Measurements from ENCODE around the gene SSBP3.

SSBP3 gene

DNA sequence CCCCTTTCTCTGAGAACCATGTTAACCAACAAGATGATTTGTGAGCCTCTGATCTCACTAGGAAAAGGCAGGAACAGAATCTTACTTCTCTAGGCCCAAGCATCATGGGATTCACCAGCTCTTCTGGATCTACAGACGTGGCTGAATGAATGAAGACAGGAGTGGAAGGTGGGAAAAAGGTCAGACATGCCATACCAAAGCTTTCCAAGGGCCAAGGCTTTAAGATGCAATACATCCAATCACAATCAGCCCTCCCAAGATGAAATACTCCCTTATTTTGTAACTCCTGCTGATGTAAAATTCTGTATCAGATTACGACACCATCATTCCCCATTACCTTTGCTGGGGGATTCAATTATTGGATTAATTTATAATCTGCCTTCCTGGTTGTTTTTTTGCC is 80.9 kb downstream of the SSBP3 start:
- Histone ChIP-seq H3K4me3 (replicated peaks; ENCODE audit: insufficient read depth, low read length) (no peak overlapping the region), H3K27ac (replicated peaks) (no peak overlapping the region), H3K27me3 (ENCODE audit: insufficient read depth, poor library complexity, severe bottlenecking) (no peaks in the 10 kb centered on the region)
- no peak for DNase-seq (ENCODE audit: low read depth in 1 of 2, low spot score in 1 of 2)
- TF ChIP-seq, protein P1, sequence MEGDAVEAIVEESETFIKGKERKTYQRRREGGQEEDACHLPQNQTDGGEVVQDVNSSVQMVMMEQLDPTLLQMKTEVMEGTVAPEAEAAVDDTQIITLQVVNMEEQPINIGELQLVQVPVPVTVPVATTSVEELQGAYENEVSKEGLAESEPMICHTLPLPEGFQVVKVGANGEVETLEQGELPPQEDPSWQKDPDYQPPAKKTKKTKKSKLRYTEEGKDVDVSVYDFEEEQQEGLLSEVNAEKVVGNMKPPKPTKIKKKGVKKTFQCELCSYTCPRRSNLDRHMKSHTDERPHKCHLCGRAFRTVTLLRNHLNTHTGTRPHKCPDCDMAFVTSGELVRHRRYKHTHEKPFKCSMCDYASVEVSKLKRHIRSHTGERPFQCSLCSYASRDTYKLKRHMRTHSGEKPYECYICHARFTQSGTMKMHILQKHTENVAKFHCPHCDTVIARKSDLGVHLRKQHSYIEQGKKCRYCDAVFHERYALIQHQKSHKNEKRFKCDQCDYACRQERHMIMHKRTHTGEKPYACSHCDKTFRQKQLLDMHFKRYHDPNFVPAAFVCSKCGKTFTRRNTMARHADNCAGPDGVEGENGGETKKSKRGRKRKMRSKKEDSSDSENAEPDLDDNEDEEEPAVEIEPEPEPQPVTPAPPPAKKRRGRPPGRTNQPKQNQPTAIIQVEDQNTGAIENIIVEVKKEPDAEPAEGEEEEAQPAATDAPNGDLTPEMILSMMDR (IDR thresholded peaks at IDR 0.05; ENCODE audit: insufficient read depth, low read length): no peak
- no peak for TF ChIP-seq POLR2AphosphoS5 (IDR thresholded peaks at IDR 0.05; ENCODE audit: low read depth)
- TF ChIP-seq, protein P2, sequence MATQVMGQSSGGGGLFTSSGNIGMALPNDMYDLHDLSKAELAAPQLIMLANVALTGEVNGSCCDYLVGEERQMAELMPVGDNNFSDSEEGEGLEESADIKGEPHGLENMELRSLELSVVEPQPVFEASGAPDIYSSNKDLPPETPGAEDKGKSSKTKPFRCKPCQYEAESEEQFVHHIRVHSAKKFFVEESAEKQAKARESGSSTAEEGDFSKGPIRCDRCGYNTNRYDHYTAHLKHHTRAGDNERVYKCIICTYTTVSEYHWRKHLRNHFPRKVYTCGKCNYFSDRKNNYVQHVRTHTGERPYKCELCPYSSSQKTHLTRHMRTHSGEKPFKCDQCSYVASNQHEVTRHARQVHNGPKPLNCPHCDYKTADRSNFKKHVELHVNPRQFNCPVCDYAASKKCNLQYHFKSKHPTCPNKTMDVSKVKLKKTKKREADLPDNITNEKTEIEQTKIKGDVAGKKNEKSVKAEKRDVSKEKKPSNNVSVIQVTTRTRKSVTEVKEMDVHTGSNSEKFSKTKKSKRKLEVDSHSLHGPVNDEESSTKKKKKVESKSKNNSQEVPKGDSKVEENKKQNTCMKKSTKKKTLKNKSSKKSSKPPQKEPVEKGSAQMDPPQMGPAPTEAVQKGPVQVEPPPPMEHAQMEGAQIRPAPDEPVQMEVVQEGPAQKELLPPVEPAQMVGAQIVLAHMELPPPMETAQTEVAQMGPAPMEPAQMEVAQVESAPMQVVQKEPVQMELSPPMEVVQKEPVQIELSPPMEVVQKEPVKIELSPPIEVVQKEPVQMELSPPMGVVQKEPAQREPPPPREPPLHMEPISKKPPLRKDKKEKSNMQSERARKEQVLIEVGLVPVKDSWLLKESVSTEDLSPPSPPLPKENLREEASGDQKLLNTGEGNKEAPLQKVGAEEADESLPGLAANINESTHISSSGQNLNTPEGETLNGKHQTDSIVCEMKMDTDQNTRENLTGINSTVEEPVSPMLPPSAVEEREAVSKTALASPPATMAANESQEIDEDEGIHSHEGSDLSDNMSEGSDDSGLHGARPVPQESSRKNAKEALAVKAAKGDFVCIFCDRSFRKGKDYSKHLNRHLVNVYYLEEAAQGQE (IDR thresholded peaks at IDR 0.05; ENCODE audit: insufficient replicate concordance, low read depth): no peak
- no peak for TF ChIP-seq SPI1 (IDR thresholded peaks at IDR 0.05; ENCODE audit: borderline replicate concordance, low read depth)
- TF ChIP-seq GABPA (IDR thresholded peaks at IDR 0.05; ENCODE audit: low read depth): no peak

DNA sequence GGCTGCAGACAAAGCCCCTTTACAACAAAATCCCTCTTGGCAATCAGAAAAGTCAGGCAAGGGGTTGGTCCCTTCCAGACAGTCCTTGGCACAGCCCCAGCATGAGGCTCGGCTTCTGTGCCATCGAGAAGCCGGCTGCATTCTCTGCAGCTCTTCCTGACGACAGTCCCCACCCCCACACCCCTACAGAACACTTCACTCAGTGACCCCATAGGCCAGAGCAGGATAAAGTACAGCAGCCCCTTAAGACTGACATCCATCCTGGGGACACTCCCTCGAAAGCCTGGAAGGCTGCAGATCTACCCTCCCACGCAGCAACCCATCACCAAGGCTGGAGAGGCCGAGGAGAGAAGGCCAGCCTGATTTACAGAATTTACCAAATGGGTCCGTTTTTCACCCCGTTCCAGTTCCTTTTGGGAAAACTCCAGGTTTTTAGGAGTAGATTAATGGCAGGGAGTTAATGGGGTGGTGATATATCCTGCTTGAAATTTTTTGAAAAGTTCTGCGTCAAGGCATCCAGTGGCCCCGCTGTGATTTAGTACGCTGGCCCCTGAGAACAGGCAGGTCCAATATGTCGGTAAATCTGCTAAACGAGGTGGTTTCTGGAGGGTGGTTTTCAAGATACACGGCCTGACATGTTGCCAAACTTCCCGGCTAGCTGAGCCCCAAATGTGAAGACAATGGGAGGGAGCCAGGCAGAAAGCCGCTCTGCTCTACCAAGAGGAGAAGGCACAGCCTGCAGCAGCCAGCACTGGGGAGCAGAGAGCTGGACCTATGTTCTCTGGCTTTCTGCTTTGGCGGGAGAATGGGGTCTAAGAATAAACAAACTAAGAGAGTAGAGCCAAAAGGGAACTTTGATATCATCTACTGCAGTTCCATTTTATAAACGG is 81.7 kb downstream of the SSBP3 start:
- Histone ChIP-seq H3K27ac (replicated peaks) (no peak overlapping the region), H3K4me3 (replicated peaks; ENCODE audit: insufficient read depth, low read length) (no peak overlapping the region), H3K27me3 (ENCODE audit: insufficient read depth, poor library complexity, severe bottlenecking) (no peaks in the 10 kb centered on the region)
- TF ChIP-seq GABPA (IDR thresholded peaks at IDR 0.05; ENCODE audit: low read depth) (no peak), SPI1 (IDR thresholded peaks at IDR 0.05; ENCODE audit: borderline replicate concordance, low read depth) (no peak), POLR2AphosphoS5 (IDR thresholded peaks at IDR 0.05; ENCODE audit: low read depth) (no peak)
- TF ChIP-seq, protein P1 (IDR thresholded peaks at IDR 0.05; ENCODE audit: insufficient read depth, low read length): no peak
- TF ChIP-seq, protein P2 (IDR thresholded peaks at IDR 0.05; ENCODE audit: insufficient replicate concordance, low read depth): no peak
- DNase-seq (ENCODE audit: low read depth in 1 of 2, low spot score in 1 of 2): no peak

DNA sequence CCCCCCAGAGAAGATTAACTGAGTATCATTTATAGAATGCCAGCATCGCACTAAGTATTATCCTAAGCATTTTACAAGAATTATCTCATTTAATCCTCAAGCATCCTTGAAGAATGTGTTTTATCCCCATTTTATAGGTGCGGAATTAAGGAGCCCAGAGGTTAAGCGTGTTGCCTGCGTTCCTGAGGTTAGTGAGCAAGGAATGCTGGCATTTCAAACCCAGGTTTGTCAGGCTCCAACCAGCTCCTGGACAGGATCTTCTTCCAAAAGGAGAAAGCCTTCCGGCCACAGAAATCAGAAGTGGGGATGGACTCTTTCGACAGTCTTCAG is 82.3 kb downstream of the SSBP3 start:
- TF ChIP-seq, protein P2 (IDR thresholded peaks at IDR 0.05; ENCODE audit: insufficient replicate concordance, low read depth): no peak
- TF ChIP-seq, protein P1 (IDR thresholded peaks at IDR 0.05; ENCODE audit: insufficient read depth, low read length): no peak
- TF ChIP-seq GABPA (IDR thresholded peaks at IDR 0.05; ENCODE audit: low read depth) (no peak), SPI1 (IDR thresholded peaks at IDR 0.05; ENCODE audit: borderline replicate concordance, low read depth) (no peak), POLR2AphosphoS5 (IDR thresholded peaks at IDR 0.05; ENCODE audit: low read depth) (no peak)
- Histone ChIP-seq H3K27me3 (ENCODE audit: insufficient read depth, poor library complexity, severe bottlenecking) (no peaks in the 10 kb centered on the region), H3K4me3 (replicated peaks; ENCODE audit: insufficient read depth, low read length) (no peak overlapping the region), H3K27ac (replicated peaks) (no peak overlapping the region)
- no peak for DNase-seq (ENCODE audit: low read depth in 1 of 2, low spot score in 1 of 2)

Measured in HL-60 (cell line).